ENCODE measurements around the gene CAGE1. TPM values are rescaled to one million over a fixed set of nuclear protein-coding genes. Genes with fewer than 3 reads are reported as not detected.

The CAGE1 gene
- total RNA-seq, 4 donors from 2014 or later, result not detected

DNA sequence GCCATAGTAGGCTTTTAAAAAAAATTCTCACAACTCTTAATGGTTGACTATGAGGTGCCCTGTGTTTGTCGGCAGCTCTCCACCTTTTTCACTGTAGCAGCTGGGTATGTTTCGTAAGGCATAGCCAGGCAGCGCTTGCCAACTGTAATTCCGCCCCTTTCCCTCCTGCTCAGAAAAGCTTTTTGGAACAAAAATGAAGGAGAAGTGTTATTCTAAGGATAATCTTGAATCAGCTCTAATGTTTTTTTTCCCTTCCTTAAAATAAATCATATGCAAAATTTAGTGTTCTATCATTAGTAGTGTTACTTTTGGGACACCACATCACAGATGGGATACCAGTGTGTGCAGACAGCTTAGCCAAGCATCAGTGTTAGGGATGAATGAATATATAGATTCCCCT, 21.3 kb upstream of the CAGE1 start:
- no peak for DNase-seq (ENCODE audit: low spot score in 2 of 2)
- no peaks in the 10 kb centered on the region for H3K9me3 ChIP-seq
- H3K27me3 ChIP-seq, result no peaks in the 10 kb centered on the region
- no peak overlapping the region for H3K4me3 ChIP-seq
- TF ChIP-seq POLR2A (IDR thresholded peaks at IDR 0.05) (no peak), EP300 (IDR thresholded peaks at IDR 0.05) (no peak)
- TF ChIP-seq, protein P1, sequence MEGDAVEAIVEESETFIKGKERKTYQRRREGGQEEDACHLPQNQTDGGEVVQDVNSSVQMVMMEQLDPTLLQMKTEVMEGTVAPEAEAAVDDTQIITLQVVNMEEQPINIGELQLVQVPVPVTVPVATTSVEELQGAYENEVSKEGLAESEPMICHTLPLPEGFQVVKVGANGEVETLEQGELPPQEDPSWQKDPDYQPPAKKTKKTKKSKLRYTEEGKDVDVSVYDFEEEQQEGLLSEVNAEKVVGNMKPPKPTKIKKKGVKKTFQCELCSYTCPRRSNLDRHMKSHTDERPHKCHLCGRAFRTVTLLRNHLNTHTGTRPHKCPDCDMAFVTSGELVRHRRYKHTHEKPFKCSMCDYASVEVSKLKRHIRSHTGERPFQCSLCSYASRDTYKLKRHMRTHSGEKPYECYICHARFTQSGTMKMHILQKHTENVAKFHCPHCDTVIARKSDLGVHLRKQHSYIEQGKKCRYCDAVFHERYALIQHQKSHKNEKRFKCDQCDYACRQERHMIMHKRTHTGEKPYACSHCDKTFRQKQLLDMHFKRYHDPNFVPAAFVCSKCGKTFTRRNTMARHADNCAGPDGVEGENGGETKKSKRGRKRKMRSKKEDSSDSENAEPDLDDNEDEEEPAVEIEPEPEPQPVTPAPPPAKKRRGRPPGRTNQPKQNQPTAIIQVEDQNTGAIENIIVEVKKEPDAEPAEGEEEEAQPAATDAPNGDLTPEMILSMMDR (IDR thresholded peaks at IDR 0.05), result no peak
- no peaks in the 10 kb centered on the region for H3K4me1 ChIP-seq
- no peak overlapping the region for H3K27ac ChIP-seq
- peaks cover 0 to 96% (median 4%) of the 10 kb centered on the region in 3 donors for H3K36me3 ChIP-seq
- WGBS, 2 donors, result 88 to 92% methylated on average over 4 of the region's 4 CpGs

DNA sequence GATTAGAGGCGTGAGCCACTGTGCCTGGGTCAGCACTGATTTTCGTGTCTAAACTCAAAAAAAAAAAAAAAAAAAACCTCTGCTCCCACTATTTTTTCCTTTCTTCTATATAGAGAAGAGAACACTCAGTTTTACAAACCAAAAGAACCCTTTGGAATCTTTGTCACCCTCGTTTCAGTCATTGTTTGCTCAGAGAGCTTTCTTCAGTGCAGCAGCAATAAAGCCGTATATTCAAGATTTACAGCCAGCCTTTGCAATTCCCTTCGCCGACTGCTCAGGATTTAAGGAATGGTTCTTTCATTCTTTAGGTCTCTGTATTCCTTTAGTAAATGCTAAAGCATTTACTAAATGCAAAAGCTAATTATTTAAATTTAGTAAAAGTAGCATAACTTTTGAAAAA, 20.2 kb upstream of the CAGE1 start:
- Histone ChIP-seq H3K4me3 (no peak overlapping the region), H3K4me1 (no peaks in the 10 kb centered on the region), H3K27me3 (no peaks in the 10 kb centered on the region), H3K36me3 (peaks cover 0 to 96% (median 5%) of the 10 kb centered on the region in 3 donors), H3K9me3 (no peaks in the 10 kb centered on the region), H3K27ac (no peak overlapping the region)
- TF ChIP-seq, protein P1 (IDR thresholded peaks at IDR 0.05), result no peak
- TF ChIP-seq POLR2A (IDR thresholded peaks at IDR 0.05) (no peak), EP300 (IDR thresholded peaks at IDR 0.05) (no peak)
- DNase-seq (ENCODE audit: low spot score in 2 of 2), result no peak
- WGBS, 2 donors, result 77 to 81% methylated on average over 6 of the region's 6 CpGs

DNA sequence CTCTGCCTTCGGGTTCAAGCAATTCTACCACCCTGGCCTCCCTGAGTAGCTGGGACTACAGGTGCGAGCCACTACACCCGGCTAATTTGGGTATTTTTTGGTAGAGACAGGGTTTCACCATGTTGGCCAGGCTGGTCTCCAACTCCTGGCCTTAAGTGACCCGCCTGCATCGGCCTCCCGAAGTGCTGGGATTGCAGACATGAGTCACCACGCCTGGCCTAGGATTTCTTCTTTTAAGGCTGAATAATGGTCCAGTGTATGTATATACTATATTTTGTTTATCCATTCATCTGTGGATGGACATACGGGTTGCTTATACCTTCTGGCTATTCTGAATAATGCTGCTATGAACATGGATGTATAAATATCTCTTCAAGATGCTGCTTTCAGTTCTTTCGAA, 17.2 kb upstream of the CAGE1 start:
- H3K9me3 ChIP-seq, result no peaks in the 10 kb centered on the region
- no peak overlapping the region for H3K27ac ChIP-seq
- TF ChIP-seq, protein P1 (IDR thresholded peaks at IDR 0.05), result no peak
- TF ChIP-seq EP300 (IDR thresholded peaks at IDR 0.05), result no peak
- no peak for TF ChIP-seq POLR2A (IDR thresholded peaks at IDR 0.05)
- 88 to 91% methylated on average over 9 of the region's 9 CpGs for WGBS, 2 donors
- H3K4me1 ChIP-seq, result no peaks in the 10 kb centered on the region
- H3K27me3 ChIP-seq, result no peaks in the 10 kb centered on the region
- no peak overlapping the region for H3K4me3 ChIP-seq
- no peak for DNase-seq (ENCODE audit: low spot score in 2 of 2)
- peaks cover 0 to 98% (median 8%) of the 10 kb centered on the region in 3 donors for H3K36me3 ChIP-seq

DNA sequence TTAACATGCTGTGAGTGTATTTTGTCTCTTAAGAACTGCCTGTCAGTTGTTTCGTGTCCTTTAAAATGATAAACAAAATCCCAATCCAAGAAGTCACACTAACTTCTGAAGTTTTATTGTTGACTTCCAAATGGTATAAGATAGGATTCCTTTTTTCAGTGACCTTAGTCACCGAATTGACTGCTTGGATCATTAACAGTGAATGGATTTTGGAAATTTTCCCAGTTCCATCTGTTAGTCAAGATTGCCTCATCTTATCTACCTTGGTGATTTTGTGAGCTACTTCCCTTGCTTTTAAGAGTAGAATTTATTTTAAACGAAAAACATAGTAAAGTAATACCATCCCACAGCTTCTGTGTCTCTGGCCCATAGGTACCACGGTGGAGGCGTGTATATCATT, 15.0 kb upstream of the CAGE1 start:
- TF ChIP-seq POLR2A (IDR thresholded peaks at IDR 0.05), result no peak
- no peak for TF ChIP-seq EP300 (IDR thresholded peaks at IDR 0.05)
- TF ChIP-seq, protein P1 (IDR thresholded peaks at IDR 0.05), result no peak
- H3K4me3 ChIP-seq, result no peak overlapping the region
- no peaks in the 10 kb centered on the region for H3K9me3 ChIP-seq
- H3K4me1 ChIP-seq, result no peaks in the 10 kb centered on the region
- 90 to 92% methylated on average over 5 of the region's 5 CpGs for WGBS, 2 donors
- no peak for DNase-seq (ENCODE audit: low spot score in 2 of 2)
- H3K36me3 ChIP-seq, result peaks cover 0 to 98% (median 8%) of the 10 kb centered on the region in 3 donors
- H3K27ac ChIP-seq, result no peak overlapping the region
- H3K27me3 ChIP-seq, result no peaks in the 10 kb centered on the region

DNA sequence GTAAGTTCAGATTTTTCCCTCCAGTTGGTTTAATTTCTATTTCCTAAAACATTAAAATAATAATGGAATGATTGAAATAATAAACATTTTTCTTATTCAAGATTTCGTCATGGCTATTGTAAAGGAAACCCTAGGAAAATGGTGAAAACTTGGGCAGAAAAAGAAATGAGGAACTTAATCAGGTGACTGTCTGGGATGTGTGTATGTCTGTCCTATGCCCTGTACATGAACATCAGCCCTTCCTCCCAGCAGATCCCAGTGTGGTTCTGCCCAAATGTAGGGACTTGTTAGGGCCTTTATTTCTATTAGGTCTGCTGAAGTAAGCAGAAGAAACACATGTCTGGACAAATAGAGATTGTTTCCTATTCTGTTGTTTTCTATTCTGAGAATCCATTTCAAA, 13.2 kb upstream of the CAGE1 start:
- no peak overlapping the region for H3K27ac ChIP-seq
- no peaks in the 10 kb centered on the region for H3K27me3 ChIP-seq
- H3K9me3 ChIP-seq, result no peaks in the 10 kb centered on the region
- 77 to 90% methylated on average over 1 of the region's 1 CpG for WGBS, 2 donors
- H3K36me3 ChIP-seq, result peaks cover 0 to 99% (median 8%) of the 10 kb centered on the region in 3 donors
- TF ChIP-seq POLR2A (IDR thresholded peaks at IDR 0.05) (no peak), EP300 (IDR thresholded peaks at IDR 0.05) (peak in 1 of 2 donors; percentile 54)
- TF ChIP-seq, protein P1 (IDR thresholded peaks at IDR 0.05), result no peak
- no peaks in the 10 kb centered on the region for H3K4me1 ChIP-seq
- DNase-seq (ENCODE audit: low spot score in 2 of 2), result no peak
- H3K4me3 ChIP-seq, result no peak overlapping the region

All from tibial nerve (tissue), 4 donors.